ENCODE measurements around the gene KCNK18. TPM values are rescaled to one million over a fixed set of nuclear protein-coding genes. Genes with fewer than 3 reads are reported as not detected.

The KCNK18 gene
- total RNA-seq, 1 experiment from 2014 or later: not detected

GRCh38 chr10:117163061-117163953 lies 34.0 kb upstream of the KCNK18 start:
- H3K9me3 Mint-ChIP-seq (ENCODE audit: unreplicated experiment): no peaks in the 10 kb centered on the region
- intact Hi-C loops (cut with micrococcal nuclease): no loop called here
- H3K4me3 Mint-ChIP-seq (ENCODE audit: unreplicated experiment): no peak overlapping the region
- TF ChIP-seq CTCF (IDR thresholded peaks at IDR 0.05; ENCODE audit: unreplicated experiment): no peak
- H3K27ac Mint-ChIP-seq (ENCODE audit: low read depth, unreplicated experiment): no peak overlapping the region
- no peaks in the 10 kb centered on the region for H3K36me3 Mint-ChIP-seq (ENCODE audit: insufficient read depth, unreplicated experiment)
- no peak for DNase-seq (ENCODE audit: unreplicated experiment)
- H3K27me3 Mint-ChIP-seq (ENCODE audit: insufficient read depth, unreplicated experiment): peaks cover 55% of the 10 kb centered on the region
- no TSS peak for BruUV-seq (replicated peaks)
- ChIA-PET POLR2A (interaction anchor here (0.8 kb wide), 1 partner anchor 366 kb away, joined by 3 read pairs; no protein-coding TSS in a partner anchor), CTCF (interaction anchor here (0.7 to 18.6 kb wide), 4 partner anchors 11 to 364 kb away, joined by 3 to 578 read pairs (median 4); no protein-coding TSS in a partner anchor)
- peaks cover 6% of the 10 kb centered on the region for H3K4me1 Mint-ChIP-seq (ENCODE audit: insufficient read depth, unreplicated experiment)

- BruUV-seq (replicated peaks): no TSS peak
- no peak overlapping the region for H3K4me3 Mint-ChIP-seq (ENCODE audit: unreplicated experiment)
- H3K27me3 Mint-ChIP-seq (ENCODE audit: insufficient read depth, unreplicated experiment): peaks cover 47% of the 10 kb centered on the region
- no peaks in the 10 kb centered on the region for H3K9me3 Mint-ChIP-seq (ENCODE audit: unreplicated experiment)
- intact Hi-C loops (cut with micrococcal nuclease): no loop called here
- peaks cover 6% of the 10 kb centered on the region for H3K4me1 Mint-ChIP-seq (ENCODE audit: insufficient read depth, unreplicated experiment)
- no peak for DNase-seq (ENCODE audit: unreplicated experiment)
- no peak for TF ChIP-seq CTCF (IDR thresholded peaks at IDR 0.05; ENCODE audit: unreplicated experiment)
- H3K36me3 Mint-ChIP-seq (ENCODE audit: insufficient read depth, unreplicated experiment): no peaks in the 10 kb centered on the region
- ChIA-PET POLR2A (interaction anchor here (0.8 kb wide), 1 partner anchor 367 kb away, joined by 3 read pairs; no protein-coding TSS in a partner anchor), CTCF (interaction anchor here (0.6 to 18.6 kb wide), 4 partner anchors 11 to 504 kb away, joined by 3 to 578 read pairs (median 4); no protein-coding TSS in a partner anchor)
- H3K27ac Mint-ChIP-seq (ENCODE audit: low read depth, unreplicated experiment): no peak overlapping the region
Observed at GRCh38 chr10:117163954-117164548, 33.2 kb upstream of the KCNK18 start.

GRCh38 chr10:117164592-117165537 lies 32.4 kb upstream of the KCNK18 start:
- BruUV-seq (replicated peaks): no TSS peak
- CTCF ChIA-PET: interaction anchor here (0.6 to 18.6 kb wide), 8 partner anchors 10 to 660 kb away, joined by 3 to 578 read pairs (median 6); no protein-coding TSS in a partner anchor
- DNase-seq (ENCODE audit: unreplicated experiment): no peak
- Mint-ChIP-seq H3K36me3 (ENCODE audit: insufficient read depth, unreplicated experiment) (no peaks in the 10 kb centered on the region), H3K9me3 (ENCODE audit: unreplicated experiment) (no peaks in the 10 kb centered on the region), H3K27ac (ENCODE audit: low read depth, unreplicated experiment) (no peak overlapping the region), H3K4me3 (ENCODE audit: unreplicated experiment) (no peak overlapping the region), H3K27me3 (ENCODE audit: insufficient read depth, unreplicated experiment) (peaks cover 39% of the 10 kb centered on the region), H3K4me1 (ENCODE audit: insufficient read depth, unreplicated experiment) (peaks cover 6% of the 10 kb centered on the region)
- POLR2A ChIA-PET: interaction anchor here (1.2 kb wide), 1 partner anchor 316 kb away, joined by 3 read pairs; the partner anchor contains the start of gene ENO4
- intact Hi-C loops (cut with micrococcal nuclease): loop anchor here (5.0 kb wide), 2 partner anchors 53 to 163 kb away; no protein-coding TSS in a partner anchor
- TF ChIP-seq CTCF (IDR thresholded peaks at IDR 0.05; ENCODE audit: unreplicated experiment): no peak
